Right atrium auricular region (tissue), 2 donors: ENCODE data around the gene MCC. TPM values are rescaled to one million over a fixed set of nuclear protein-coding genes. Genes with fewer than 3 reads are reported as not detected.

ENCODE experiments used
- DNase-seq: peaks from one replicate; pipeline ENCODE4 v3.0.0-alpha.2; 2019; ENCODE audit warnings: low spot score
- H3K27ac ChIP-seq, 2 donors: fragments of 200-600 bp; sonication (generic); 1 replicate in 1 of 2; 2 replicates in 1 of 2; pipeline ENCODE4 v1.5.1; 2016 to 2019
- H3K27me3 ChIP-seq, 2 donors: fragments of 200-600 bp; sonication (generic); one replicate each; pipeline versions ENCODE4 v1.5.1 to v1.6.0; 2017 to 2019
- H3K36me3 ChIP-seq: fragments of 200-600 bp; sonication (generic); one replicate; pipeline ENCODE4 v1.5.1; 2016
- H3K4me1 ChIP-seq, 2 donors: fragments of 200-600 bp; sonication (generic); one replicate each; pipeline versions ENCODE4 v1.5.1 to v1.6.0; 2017 to 2019
- H3K4me3 ChIP-seq, 2 donors: fragments of 200-600 bp; sonication (generic); 1 replicate in 1 of 2; 2 replicates in 1 of 2; pipeline ENCODE4 v1.5.1; 2017 to 2019; ENCODE audit warnings: mild to moderate bottlenecking in 1 of 2, moderate library complexity in 1 of 2
- H3K9me3 ChIP-seq, 2 donors: fragments of 200-600 bp; sonication (generic); one replicate each; pipeline ENCODE4 v1.5.1; 2019
- total RNA-seq, 2 donors: library from RNA; depleted of rRNA; stranded (reverse); fragments of >200 nt; gene quantifications; one replicate each; pipeline ENCODE4 v1.1.0, GENCODE V29; 2016
- TF ChIP-seq, protein P1 (sequence below), 2 donors: fragments of 200-600 bp; sonication (generic); IDR thresholded peaks; one replicate each; pipeline ENCODE4 v1.5.1; 2019; ENCODE audit warnings: antibody characterized with exemption in 2 of 2

The MCC gene
- total RNA-seq, 2 donors from 2014 or later: 28.8 to 31.7 TPM

DNA sequence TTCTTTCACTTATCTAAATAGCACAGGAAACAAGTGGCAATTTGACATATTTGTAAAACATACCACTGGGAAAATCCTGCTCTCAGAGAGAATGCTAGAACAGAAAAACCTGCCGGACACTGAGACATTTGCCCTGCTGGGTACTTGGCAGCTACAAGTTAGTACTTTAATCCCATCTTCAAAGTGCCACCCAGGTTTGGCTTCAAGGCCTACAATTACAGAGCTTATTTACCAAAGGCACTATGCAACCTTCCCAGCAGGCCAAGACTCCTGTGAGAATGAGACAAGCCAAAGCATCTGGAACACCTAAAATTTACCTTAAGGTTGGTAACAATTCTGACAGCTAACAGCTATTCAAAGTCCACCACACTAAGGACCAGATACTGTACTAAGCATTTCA lies 131.8 kb downstream of the MCC start:
- Histone ChIP-seq H3K27me3 (no peaks in the 10 kb centered on the region), H3K9me3 (no peaks in the 10 kb centered on the region), H3K4me3 (no peak overlapping the region), H3K36me3 (no peaks in the 10 kb centered on the region), H3K27ac (no peak overlapping the region), H3K4me1 (peaks cover 0 to 12% of the 10 kb centered on the region in 2 donors)
- DNase-seq: no peak
- TF ChIP-seq, protein P1, sequence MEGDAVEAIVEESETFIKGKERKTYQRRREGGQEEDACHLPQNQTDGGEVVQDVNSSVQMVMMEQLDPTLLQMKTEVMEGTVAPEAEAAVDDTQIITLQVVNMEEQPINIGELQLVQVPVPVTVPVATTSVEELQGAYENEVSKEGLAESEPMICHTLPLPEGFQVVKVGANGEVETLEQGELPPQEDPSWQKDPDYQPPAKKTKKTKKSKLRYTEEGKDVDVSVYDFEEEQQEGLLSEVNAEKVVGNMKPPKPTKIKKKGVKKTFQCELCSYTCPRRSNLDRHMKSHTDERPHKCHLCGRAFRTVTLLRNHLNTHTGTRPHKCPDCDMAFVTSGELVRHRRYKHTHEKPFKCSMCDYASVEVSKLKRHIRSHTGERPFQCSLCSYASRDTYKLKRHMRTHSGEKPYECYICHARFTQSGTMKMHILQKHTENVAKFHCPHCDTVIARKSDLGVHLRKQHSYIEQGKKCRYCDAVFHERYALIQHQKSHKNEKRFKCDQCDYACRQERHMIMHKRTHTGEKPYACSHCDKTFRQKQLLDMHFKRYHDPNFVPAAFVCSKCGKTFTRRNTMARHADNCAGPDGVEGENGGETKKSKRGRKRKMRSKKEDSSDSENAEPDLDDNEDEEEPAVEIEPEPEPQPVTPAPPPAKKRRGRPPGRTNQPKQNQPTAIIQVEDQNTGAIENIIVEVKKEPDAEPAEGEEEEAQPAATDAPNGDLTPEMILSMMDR (IDR thresholded peaks at IDR 0.05): no peak

DNA sequence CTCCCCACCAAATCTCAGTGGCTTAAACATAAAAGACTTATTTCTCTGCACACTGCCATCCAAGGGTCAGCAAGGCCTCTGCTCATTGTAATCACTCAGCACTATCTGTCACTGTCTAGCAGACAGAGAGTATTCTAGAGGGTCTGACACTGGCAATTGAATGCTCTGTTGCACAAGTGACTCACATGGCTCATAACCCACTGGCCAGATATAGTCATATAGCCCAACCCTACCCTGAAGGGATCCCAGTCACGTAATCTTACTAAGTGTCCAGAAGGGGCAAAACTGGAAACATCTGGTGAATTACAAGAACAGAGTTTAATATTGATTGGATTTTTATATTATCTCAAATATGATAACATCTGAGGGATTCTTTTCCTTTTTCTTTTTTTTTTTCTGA lies 134.2 kb downstream of the MCC start:
- Histone ChIP-seq H3K4me1 (peaks cover 0 to 12% of the 10 kb centered on the region in 2 donors), H3K4me3 (no peak overlapping the region)
- TF ChIP-seq, protein P1 (IDR thresholded peaks at IDR 0.05): no peak

DNA sequence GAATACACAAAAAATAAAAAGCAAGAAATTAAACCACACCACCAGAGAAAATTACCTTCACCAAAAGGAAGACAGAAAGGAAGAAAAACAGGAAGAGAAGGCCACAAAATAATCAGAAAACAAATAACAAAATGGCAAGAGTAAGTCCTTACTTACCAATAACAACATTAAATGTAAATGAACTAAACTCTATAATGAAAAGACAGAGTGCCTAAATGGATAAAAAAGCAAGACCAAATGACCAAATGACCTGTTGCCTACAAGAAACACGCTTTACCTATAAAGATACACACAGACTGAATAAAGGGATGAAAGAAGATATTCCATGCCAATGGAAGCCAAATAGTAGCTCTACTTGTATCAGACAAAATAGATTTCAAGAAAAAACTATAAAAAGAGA lies 140.7 kb downstream of the MCC start:
- Histone ChIP-seq H3K27me3 (no peaks in the 10 kb centered on the region), H3K27ac (no peak overlapping the region), H3K4me1 (no peaks in the 10 kb centered on the region), H3K9me3 (no peaks in the 10 kb centered on the region), H3K4me3 (no peak overlapping the region), H3K36me3 (no peaks in the 10 kb centered on the region)
- TF ChIP-seq, protein P1 (IDR thresholded peaks at IDR 0.05): no peak
- no peak for DNase-seq

More for the DNA sequence above, 134.2 kb downstream of the MCC start:
- H3K36me3 ChIP-seq: no peaks in the 10 kb centered on the region
- DNase-seq: no peak
- H3K27ac ChIP-seq: no peak overlapping the region
- H3K27me3 ChIP-seq: no peaks in the 10 kb centered on the region
- no peaks in the 10 kb centered on the region for H3K9me3 ChIP-seq

DNA sequence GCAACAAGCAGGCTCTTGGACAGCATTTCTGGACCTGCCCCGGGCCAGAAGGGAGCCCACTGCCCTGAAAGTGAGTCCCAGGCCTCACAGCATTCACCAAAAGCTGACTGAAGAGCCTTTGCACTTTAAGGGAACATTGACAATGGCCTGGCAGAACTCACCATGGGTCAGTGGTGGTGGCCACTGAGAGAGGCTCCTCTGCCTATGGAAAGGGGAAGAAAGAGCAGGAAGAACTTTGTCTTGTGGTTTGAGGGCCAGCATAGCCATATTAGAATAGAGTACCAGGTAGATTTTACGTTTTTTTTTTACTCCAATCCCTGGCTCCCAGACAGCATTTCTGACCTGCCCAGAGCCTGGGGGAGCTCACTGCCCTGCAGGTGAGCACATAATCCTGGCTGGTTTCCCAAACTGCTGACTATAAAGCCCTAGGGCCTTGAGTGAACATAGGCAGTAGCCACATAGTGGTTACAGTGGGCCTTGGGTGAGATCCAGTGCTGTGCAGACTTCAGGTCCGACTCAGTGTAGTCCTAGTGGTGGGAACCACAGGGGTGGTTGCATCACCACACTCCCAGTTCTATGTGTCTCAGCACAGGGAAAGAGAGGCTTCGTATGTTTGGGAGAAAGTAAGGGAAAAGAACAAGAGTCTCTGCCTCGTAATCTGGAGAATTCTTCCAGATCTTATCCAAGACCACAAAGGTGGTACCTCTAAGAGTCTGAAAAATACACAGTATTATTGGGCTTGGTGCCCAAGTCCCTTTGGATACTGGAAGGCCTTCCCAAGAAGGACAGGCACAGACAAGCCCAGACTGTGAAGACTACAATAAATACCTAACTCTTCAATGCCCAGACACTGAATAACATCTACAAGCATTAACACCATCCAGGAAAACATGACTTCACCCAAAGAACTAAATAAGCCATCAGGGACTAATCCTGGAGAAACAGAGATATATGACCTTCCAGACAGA lies 143.0 kb downstream of the MCC start:
- DNase-seq: no peak
- Histone ChIP-seq H3K4me1 (peaks cover 0 to 6% of the 10 kb centered on the region in 2 donors), H3K36me3 (no peaks in the 10 kb centered on the region), H3K27ac (no peak overlapping the region), H3K27me3 (no peaks in the 10 kb centered on the region), H3K4me3 (no peak overlapping the region), H3K9me3 (no peaks in the 10 kb centered on the region)
- TF ChIP-seq, protein P1 (IDR thresholded peaks at IDR 0.05): no peak

DNA sequence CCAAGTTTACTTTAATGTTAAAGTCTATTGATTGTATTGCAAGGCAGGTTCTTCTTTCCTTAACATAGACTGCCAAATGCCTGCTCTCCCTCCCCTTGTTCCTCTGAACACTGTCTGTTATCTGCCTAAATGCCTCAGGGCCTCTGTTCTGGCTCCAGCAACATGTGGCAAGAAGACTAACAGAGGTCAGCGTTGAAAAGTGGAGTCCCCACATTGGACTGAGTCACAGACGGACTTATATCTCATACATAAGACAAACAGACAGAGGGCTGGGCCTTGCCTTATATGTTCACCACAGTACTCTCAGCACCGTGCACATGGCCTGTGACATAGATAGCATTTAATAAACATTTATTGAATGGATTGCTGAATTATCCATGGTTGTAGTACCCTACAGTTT lies 144.9 kb downstream of the MCC start:
- Histone ChIP-seq H3K36me3 (no peaks in the 10 kb centered on the region), H3K27ac (no peak overlapping the region), H3K4me3 (no peak overlapping the region), H3K9me3 (no peaks in the 10 kb centered on the region), H3K4me1 (peaks cover 0 to 9% of the 10 kb centered on the region in 2 donors), H3K27me3 (no peaks in the 10 kb centered on the region)
- DNase-seq: no peak
- TF ChIP-seq, protein P1 (IDR thresholded peaks at IDR 0.05): no peak
